Osteocyte (in vitro differentiated cells): ENCODE data around the gene CBFB. TPM values are rescaled to one million over a fixed set of nuclear protein-coding genes. Genes with fewer than 3 reads are reported as not detected.

Source experiments
- DNase-seq: peaks from one replicate; pipeline ENCODE4 v3.0.0; 2021; ENCODE audit warnings: mixed read lengths; ENCODE audit not compliant: unreplicated experiment; ENCODE audit errors: extremely low spot score
- H3K27ac Mint-ChIP-seq: one replicate; pipeline ENCODE4 v1.8.0; 2021; ENCODE audit warnings: mild to moderate bottlenecking, mixed read lengths; ENCODE audit not compliant: unreplicated experiment
- H3K27me3 Mint-ChIP-seq: one replicate; pipeline ENCODE4 v1.8.0; 2021; ENCODE audit warnings: mixed read lengths; ENCODE audit not compliant: unreplicated experiment
- H3K36me3 Mint-ChIP-seq: one replicate; pipeline ENCODE4 v1.8.0; 2021; ENCODE audit warnings: mixed read lengths; ENCODE audit not compliant: unreplicated experiment
- H3K4me1 Mint-ChIP-seq: one replicate; pipeline ENCODE4 v1.8.0; 2021; ENCODE audit warnings: mixed read lengths; ENCODE audit not compliant: unreplicated experiment
- H3K4me3 Mint-ChIP-seq: one replicate; pipeline ENCODE4 v1.8.0; 2021; ENCODE audit warnings: mild to moderate bottlenecking, moderate library complexity, mixed read lengths; ENCODE audit not compliant: unreplicated experiment
- H3K9me3 Mint-ChIP-seq: one replicate; pipeline ENCODE4 v1.8.0; 2021; ENCODE audit warnings: mixed read lengths; ENCODE audit not compliant: unreplicated experiment
- CTCF ChIP-seq: fragments of 200-600 bp; sonication (generic); IDR thresholded peaks from 2 replicates; pipeline ENCODE4 v1.5.0; 2021; ENCODE audit warnings: antibody characterized with exemption, mild to moderate bottlenecking, moderate library complexity
- total RNA-seq: library from RNA; stranded (reverse); gene quantifications from 2 replicates; pipeline ENCODE4 v1.2.1, GENCODE V29; 2021

CBFB gene
- total RNA-seq, 1 donor from 2014 or later, result 75.2 TPM

GRCh38 chr16:67128887-67129286 lies 99.9 kb downstream of the CBFB start:
- no peaks in the 10 kb centered on the region for H3K4me1 Mint-ChIP-seq
- H3K9me3 Mint-ChIP-seq, result no peaks in the 10 kb centered on the region
- H3K4me3 Mint-ChIP-seq, result no peak overlapping the region
- H3K27me3 Mint-ChIP-seq, result no peaks in the 10 kb centered on the region
- no peak for DNase-seq
- peaks cover 28% of the 10 kb centered on the region for H3K36me3 Mint-ChIP-seq
- TF ChIP-seq CTCF, result no peak
- H3K27ac Mint-ChIP-seq, result no peak overlapping the region

DNA sequence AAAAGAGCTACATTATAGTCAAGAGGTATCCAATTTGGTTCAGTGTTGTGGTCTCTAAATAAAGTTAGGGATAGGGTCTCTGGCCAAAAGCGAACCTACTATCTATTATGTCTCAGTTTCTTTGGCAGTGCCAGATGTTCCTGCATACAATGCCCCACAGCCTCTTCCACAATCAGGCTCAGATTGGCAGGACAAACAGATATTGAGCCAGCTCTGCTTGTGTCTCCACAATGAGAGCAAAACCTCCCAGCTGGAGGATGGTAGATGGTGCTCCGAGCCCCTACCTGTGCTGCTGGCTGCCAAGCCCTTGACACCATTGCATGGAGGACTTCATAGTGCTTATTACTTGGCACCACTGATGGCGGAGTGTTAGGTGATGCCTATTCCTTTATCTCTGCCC lies 100.5 kb downstream of the CBFB start:
- no peak for TF ChIP-seq CTCF
- no peak overlapping the region for H3K4me3 Mint-ChIP-seq
- H3K27me3 Mint-ChIP-seq, result no peaks in the 10 kb centered on the region
- no peak for DNase-seq
- H3K4me1 Mint-ChIP-seq, result no peaks in the 10 kb centered on the region
- H3K27ac Mint-ChIP-seq, result no peak overlapping the region
- no peaks in the 10 kb centered on the region for H3K9me3 Mint-ChIP-seq
- peaks cover 29% of the 10 kb centered on the region for H3K36me3 Mint-ChIP-seq

GRCh38 chr16:67137605-67138004 lies 108.7 kb downstream of the CBFB start:
- no peak for DNase-seq
- no peak overlapping the region for H3K4me3 Mint-ChIP-seq
- H3K27me3 Mint-ChIP-seq, result no peaks in the 10 kb centered on the region
- H3K36me3 Mint-ChIP-seq, result peaks cover 38% of the 10 kb centered on the region
- H3K9me3 Mint-ChIP-seq, result no peaks in the 10 kb centered on the region
- no peak overlapping the region for H3K27ac Mint-ChIP-seq
- TF ChIP-seq CTCF, result no peak
- H3K4me1 Mint-ChIP-seq, result no peaks in the 10 kb centered on the region

GRCh38 chr16:67141391-67141790 lies 112.4 kb downstream of the CBFB start:
- no peaks in the 10 kb centered on the region for H3K27me3 Mint-ChIP-seq
- no peaks in the 10 kb centered on the region for H3K9me3 Mint-ChIP-seq
- DNase-seq, result no peak
- no peak overlapping the region for H3K27ac Mint-ChIP-seq
- TF ChIP-seq CTCF, result no peak
- H3K36me3 Mint-ChIP-seq, result peaks cover 37% of the 10 kb centered on the region
- no peak overlapping the region for H3K4me3 Mint-ChIP-seq
- no peaks in the 10 kb centered on the region for H3K4me1 Mint-ChIP-seq

- Mint-ChIP-seq H3K27me3 (no peaks in the 10 kb centered on the region), H3K9me3 (no peaks in the 10 kb centered on the region), H3K4me3 (no peak overlapping the region), H3K36me3 (peaks cover 40% of the 10 kb centered on the region), H3K27ac (no peak overlapping the region), H3K4me1 (no peaks in the 10 kb centered on the region)
- no peak for TF ChIP-seq CTCF
- DNase-seq, result no peak
Measured at GRCh38 chr16:67142342-67142741, 113.4 kb downstream of the CBFB start.
